Stimulated activated CD4-positive, alpha-beta T cell treated with anti-CD3 and anti-CD28 coated beads, Interleukin-4, amount 100 ng/mL, for 4 hours (primary cell): ENCODE measurements around the gene UPF1.

Source experiments
- DNase-seq, 2 experiments: peaks; one replicate each; pipeline ENCODE4 v3.0.0-alpha.2; 2020

Gene UPF1

DNA sequence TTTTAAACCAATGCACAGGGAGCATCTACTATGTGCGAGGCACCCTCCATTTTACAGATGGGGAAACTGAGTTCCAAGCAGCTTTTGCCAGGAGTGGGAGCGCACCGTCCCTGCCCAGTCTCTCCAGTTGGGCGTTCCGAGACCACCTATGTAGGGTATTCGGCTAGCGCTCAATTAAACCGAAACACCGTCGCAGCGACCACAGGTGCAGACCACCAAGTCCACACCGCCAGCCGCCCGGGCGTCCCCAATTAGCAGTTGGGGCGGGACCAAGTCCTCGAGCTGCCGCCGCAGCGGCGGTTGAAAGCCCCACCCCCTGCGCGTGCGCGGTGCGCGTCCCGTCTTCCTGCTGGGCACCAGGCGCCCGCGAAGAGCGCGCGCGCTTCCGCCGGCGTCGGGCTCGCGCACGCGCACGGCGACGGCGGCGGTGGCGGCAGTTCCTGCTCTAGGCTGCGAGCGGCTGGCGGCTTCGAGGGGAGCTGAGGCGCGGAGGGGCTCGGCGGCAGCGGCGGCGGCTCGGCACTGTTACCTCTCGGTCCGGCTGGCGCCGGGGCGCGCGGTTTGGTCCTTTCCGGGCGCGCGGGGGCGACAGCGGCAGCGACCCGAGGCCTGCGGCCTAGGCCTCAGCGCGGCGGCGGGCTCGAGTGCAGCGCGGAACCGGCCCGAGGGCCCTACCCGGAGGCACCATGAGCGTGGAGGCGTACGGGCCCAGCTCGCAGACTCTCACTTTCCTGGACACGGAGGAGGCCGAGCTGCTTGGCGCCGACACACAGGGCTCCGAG lies at the start of gene UPF1:
Gene UPF1 (plus strand): TSS at position 436 of the 782 bp plus-strand sequence. CDS start 251 bp downstream, at position 687.
- DNase-seq: peak; percentile 96 to 98

- DNase-seq: no peak
Observed at GRCh38 chr19:18782559-18783225, 49.1 kb upstream of the UPF1 start.

DNA sequence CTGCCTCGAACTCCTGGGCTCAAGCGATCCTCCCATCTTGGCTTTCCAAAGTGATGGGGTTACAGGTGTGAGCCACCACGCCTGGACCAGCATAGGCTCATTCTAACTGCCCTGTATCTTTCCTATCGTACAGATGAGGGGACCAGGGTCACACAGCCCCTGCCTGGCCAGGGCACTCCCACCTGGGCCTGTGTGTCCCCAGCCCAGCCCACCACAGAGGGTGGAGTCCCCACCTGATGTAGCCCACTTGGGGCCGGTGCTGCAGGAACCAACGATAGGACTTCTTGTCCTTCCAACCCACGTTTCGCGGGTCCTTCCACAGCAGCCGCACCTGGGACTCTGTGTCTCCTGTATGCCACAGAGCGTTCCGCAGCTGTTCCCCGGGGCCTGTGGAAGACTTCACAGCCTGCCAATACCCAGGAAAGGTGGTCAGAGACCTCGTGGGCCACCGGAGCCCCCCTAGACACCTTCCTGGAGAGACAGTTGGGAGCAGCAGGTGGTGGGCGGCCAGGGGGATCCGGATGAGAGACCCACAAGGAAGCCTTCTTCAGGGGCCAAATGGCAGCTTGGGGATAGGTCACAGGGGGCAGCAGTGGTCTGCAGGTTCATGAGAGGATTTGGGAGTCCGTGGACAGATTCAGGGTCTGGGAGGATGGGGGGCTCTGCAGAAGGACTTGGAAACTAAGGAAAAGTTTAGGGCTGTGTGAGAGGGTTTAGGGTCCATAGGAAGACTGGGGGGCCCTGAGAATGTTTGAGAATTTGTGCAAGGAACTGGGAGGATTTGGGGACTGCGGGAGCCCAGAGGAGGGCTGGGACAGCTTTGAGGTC lies 47.6 kb upstream of the UPF1 start:
- DNase-seq: no peak

DNA sequence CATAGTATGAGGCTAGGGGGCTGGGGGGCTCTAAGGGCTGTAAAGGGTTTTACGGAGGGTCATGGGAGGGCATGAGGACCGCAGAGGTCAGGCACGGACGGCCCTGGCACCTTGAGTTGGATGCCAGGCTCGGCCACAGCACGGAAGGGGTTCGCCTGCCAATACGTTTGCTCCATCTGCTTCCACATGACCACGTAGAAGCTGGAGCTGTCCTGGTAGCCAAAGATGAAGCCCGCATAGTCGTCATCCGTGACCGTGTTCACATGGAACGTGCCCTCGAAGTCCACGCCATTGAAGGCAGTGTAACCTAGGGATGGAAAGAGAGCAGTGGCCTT lies 47.0 kb upstream of the UPF1 start:
- DNase-seq: no peak

- peak; percentile 58 to 68 for DNase-seq
Observed at GRCh38 chr19:18785179-18786124, 46.3 kb upstream of the UPF1 start.

DNA sequence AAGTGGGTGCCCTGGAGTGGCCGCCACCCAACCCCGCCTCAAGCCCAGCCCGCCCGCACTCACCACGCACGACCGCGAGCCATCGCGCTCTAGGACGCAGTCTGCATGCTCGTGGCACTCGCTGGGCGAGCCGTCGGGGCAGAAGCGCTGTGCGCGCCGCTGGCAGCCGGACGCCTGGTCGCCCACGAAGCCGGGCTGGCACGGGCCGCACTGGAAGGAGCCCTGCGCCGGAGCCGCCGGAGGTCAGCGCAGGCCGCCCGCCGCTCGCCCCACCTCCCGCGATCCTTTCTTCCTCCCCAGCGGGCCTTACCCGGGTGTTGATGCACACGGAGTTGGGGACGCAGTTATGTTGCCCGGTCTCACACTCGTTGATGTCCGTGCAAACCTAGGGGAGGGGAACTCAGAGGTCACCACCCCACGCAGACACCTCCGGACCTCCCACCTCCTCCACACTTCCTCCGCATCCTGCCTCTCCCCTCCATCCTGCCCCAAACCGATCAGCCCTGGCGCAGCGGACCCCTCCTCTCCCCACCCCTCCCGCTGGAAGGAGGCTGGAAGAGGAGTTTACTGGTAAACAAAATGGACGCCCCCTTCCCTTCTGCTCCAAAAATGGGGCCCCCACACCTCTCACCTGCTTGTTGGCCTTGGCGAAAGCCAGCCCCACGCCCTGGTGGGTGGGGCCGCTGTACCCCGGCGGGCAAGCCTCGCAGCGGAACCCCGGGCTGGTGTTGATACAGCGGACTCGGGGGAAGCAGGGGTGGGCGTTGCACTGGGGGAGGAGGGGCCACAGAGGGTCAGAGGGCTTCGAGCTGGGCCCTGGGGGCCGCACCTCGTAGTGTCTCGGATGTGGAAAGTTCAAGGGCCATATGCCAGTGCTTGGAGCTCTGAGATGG lies 43.0 kb upstream of the UPF1 start:
- DNase-seq: no peak

GRCh38 chr19:18789422-18789869 lies 42.3 kb upstream of the UPF1 start:
- DNase-seq: no peak

GRCh38 chr19:18789883-18790565 lies 41.7 kb upstream of the UPF1 start:
- peak; percentile 28 to 31 for DNase-seq

DNA sequence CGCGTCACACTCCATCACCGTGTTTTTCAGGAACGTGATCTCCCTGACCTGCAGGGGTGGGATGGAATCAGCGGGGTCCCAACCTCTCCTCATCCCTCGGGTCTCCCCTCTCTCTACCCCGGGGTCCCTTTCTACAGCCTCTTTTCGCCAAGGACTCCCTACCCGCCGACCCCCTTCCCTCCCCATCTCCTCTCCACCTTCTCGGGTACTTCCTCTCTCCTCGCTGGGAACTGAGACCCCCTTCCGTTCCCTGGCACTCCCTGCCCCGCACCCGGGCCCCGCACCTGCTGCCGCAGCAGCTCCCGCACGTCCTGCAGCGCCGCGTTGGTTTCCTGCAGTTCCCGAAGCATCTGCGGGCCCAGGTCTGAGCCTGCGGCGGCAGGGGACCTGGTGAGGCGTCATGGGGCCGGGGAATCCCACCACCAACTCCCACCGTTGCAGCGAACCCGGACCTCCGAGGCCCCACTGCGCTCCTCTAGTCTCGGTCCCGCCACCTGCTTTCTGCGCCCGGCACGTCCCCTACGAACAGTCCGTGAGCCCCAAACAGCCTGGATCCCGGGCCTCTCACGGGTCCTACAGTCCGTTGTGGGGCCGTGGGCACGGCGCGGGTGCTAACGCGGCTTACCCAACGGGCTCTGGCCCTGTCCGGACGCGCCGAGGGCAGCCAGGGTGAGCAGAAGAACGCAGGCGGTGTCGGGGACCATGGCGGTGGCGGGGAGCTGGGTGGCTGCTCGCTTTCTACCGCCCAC lies 41.0 kb upstream of the UPF1 start, which contains the start of gene COMP:
Gene COMP (minus strand): TSS at position 740 of the 749 bp plus-strand sequence. CDS start 36 bp downstream, at position 704.
- DNase-seq: no peak

DNA sequence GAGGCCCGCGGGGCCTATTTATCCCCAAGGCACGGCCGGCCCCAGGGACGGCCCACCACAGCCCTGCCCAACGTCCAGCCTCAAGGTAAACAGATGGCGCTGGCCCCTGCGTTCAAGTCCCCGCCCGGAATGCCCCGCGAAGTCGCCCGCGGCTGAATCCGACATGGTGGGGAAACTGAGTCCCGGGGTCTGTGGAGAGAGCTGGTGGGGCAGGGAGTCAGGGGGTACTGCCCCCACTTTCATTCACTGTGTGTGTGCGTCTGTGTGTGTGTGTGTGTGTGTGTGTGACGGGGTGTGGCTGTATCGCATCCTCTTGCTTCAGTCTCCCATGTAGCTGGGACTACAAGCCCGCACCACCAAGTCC lies 40.5 kb upstream of the UPF1 start:
- DNase-seq: no peak

- no peak for DNase-seq
Observed at GRCh38 chr19:18792661-18793060, 39.1 kb upstream of the UPF1 start.

DNA sequence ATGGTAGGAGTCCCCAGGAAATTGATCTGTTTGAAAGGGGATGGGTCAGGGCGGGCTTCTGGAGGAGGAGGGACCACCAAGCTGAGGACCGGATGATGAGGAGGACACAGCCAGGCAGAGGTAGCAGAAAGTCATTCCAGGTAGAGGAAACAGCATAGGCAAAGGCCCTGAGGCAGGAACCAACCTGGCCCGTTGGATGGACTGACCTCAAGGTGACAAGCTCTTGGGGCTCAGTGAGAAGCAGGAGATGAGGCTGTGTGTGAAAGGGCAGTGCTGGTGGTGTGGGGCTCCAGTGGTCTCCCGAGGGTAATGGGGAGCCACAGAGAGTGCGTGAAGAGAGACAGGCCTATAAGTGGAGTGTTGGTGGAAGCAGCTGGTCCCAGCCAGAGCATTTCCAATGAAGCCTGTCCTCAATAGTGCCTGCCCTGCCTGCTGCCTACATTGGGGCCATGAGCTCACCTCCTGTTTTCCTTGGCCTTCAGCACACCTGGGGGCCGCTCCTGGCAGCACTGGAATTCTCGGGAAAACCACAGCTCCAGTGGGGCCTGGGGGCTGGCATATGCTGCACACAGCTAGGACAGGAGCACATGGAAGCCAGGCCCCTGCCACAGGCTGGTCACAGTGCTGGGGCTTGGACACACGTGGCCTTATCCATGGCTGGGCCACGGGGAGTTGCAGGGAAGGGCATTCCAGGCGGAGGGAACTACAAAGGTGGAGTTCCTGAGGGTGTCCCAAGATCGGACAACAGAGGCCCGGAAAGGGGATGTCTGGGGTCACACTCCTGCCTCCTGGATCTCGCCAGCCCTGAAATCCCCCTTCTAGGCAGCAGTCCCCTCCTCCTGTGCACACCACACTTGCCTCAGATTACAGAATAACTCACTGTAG lies 38.4 kb upstream of the UPF1 start:
- no peak for DNase-seq

- DNase-seq: no peak
Observed at GRCh38 chr19:18794029-18794313, 37.8 kb upstream of the UPF1 start.

DNA sequence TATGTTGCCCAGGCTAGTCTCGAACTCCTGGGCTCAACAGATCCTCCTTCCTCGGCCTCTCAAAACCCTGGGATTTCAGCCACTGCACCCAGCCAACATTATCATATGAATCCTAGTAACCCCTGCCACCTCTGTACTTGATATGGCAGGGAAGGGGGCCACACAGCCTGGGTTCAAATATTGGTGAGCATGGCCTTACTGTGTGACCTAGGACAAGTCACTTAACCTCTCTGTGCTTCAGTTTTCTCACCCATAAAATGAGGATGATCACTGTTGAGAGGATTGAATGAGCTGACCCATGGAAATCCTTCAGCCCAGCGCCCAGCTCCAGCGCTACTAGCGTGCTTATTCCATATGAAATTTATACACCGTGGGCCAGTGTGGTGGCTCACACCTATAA lies 37.1 kb upstream of the UPF1 start:
- DNase-seq: no peak

- DNase-seq: no peak
Observed at GRCh38 chr19:18795540-18795939, 36.2 kb upstream of the UPF1 start.

- DNase-seq: no peak
Observed at GRCh38 chr19:18796239-18796638, 35.5 kb upstream of the UPF1 start.

DNA sequence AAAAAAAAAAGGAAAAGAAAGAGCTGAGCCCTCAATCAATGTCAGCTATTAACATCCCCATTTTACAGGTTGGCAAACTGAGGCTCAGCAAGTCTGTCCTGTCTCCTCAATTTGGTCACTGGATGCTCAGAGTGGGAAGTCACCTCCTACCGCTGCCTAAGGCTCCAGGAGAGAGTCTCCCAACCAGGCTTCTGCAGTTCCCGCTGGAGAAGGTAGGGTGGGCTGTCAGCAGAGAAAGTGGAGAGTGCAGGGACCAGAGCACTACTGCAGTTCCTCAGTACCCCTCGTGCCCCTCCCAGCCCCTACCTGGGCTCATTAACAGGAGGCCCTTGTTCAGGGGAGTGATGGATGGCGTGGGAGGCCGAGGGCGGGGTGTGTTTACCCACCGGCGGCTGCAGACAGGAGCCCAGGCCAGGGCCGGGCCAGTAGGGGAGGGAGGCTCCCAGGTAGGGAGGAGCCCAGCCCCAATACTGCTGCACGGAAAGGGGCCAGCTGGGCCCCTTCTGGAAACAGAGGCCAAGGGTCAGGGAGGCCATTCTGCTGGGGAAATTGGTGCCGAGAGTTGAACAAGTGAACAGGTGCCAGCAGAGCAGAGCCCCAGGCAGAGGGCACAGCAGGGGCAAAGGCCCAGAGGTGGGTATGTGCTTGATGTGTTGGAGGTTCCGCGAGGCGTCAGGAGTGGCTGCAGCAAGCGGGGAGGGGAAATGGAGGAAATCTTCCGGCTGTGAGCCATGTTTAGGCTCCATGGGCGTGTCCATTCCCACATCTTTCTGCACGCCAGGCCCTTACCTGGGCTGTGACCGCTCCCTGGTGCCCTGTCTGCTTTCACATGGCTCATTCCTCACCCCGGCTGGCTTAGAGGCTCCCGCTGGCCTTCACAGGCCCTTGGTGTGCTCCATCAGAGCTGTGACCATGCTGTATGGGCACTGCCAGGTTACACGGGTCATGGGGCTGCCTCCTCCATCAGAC lies 33.1 kb upstream of the UPF1 start:
- DNase-seq: no peak
